ES-I3 (cell line): ENCODE results near the gene LAMB1.

Experiments used
- H3K36me3 ChIP-seq: 2 replicates; pipeline ENCODE4 v1.6.1; 2013; ENCODE audit warnings: mild to moderate bottlenecking, low read length, control low read depth, moderate library complexity; ENCODE audit not compliant: insufficient read depth
- H3K4me1 ChIP-seq: 2 replicates; pipeline ENCODE4 v1.6.1; 2013; ENCODE audit warnings: mild to moderate bottlenecking, control low read depth, low read length; ENCODE audit not compliant: insufficient read depth
- H3K9ac ChIP-seq: 2 replicates; pipeline ENCODE4 v1.6.1; 2013; ENCODE audit warnings: low read depth, mild to moderate bottlenecking, low read length, moderate library complexity
- H3K9me3 ChIP-seq: 2 replicates; pipeline ENCODE4 v1.6.1; 2013; ENCODE audit warnings: mild to moderate bottlenecking, low read length, moderate library complexity; ENCODE audit not compliant: control insufficient read depth, insufficient read depth

LAMB1 gene

GRCh38 chr7:108012499-108013430, 9.8 kb upstream of the LAMB1 start:
- Histone ChIP-seq H3K9ac (no peak overlapping the region), H3K9me3 (no peaks in the 10 kb centered on the region), H3K4me1 (no peaks in the 10 kb centered on the region), H3K36me3 (no peaks in the 10 kb centered on the region)

DNA sequence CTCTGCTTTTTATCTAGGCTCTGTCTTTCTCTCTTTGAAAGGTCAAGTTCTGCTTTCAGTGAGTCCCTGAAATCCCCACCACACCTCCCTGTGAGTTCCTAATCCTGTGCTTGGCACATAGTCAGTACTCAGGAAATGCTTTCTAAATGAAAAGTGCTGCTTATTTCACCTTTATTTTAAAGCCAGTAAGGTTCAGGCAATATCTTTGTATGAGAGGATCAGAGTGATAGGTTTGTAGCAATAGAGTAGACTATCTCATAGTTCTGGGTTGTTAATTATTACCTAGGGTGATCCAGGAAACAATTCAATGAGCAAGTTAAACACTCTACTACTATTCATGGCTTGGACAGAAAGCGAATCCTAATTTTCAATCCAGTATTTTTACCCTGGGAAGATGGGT, 7.4 kb upstream of the LAMB1 start:
- H3K36me3 ChIP-seq = no peaks in the 10 kb centered on the region
- no peaks in the 10 kb centered on the region for H3K4me1 ChIP-seq
- no peak overlapping the region for H3K9ac ChIP-seq
- H3K9me3 ChIP-seq = no peaks in the 10 kb centered on the region

- H3K9me3 ChIP-seq = no peaks in the 10 kb centered on the region
- no peak overlapping the region for H3K9ac ChIP-seq
- no peaks in the 10 kb centered on the region for H3K36me3 ChIP-seq
- no peaks in the 10 kb centered on the region for H3K4me1 ChIP-seq
Observed at GRCh38 chr7:108009873-108010272, 6.9 kb upstream of the LAMB1 start.

DNA sequence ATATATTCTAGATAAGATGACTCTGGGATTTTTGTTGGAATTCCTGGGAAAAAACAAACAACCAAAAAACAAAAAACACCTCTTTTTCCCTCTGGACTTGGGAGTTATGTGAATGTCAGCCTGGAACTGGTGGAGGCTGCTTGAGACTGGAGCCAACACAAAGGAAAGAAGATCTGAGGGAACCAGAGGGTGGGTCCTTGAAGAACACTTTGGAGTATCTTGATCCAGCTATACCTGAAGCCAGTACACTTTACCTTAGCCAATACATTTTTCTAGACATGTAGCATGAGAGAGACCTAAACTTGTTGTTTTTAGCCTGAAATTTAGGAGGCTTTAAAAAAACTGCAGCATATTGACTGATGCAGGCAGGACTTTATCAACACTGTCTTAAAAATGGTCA, 5.9 kb upstream of the LAMB1 start:
- H3K9me3 ChIP-seq = no peaks in the 10 kb centered on the region
- no peaks in the 10 kb centered on the region for H3K4me1 ChIP-seq
- H3K36me3 ChIP-seq = no peaks in the 10 kb centered on the region
- H3K9ac ChIP-seq = no peak overlapping the region

GRCh38 chr7:108008240-108008639, 5.3 kb upstream of the LAMB1 start:
- H3K4me1 ChIP-seq = no peaks in the 10 kb centered on the region
- no peak overlapping the region for H3K9ac ChIP-seq
- no peaks in the 10 kb centered on the region for H3K9me3 ChIP-seq
- no peaks in the 10 kb centered on the region for H3K36me3 ChIP-seq

- no peaks in the 10 kb centered on the region for H3K9me3 ChIP-seq
- H3K9ac ChIP-seq = no peak overlapping the region
- no peaks in the 10 kb centered on the region for H3K4me1 ChIP-seq
Observed at GRCh38 chr7:108007762-108008161, 4.8 kb upstream of the LAMB1 start.

DNA sequence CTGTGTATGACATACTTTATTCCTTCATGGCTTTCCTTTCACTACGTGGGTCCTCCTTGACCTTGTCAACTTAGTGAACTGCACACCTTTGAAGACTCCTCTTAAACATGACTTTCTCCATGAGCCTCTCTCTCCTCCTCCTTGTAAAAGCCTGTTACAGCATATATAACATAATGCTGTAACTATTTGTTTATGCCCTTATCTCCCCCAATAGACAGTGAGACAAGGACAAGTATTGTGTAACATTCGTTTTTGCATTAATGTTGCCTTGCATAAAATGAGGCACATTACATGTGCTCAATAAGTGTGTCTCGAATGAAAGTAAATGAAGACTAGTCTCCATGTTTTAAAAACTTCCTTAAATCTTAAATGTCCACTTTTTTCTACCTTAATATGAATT, 4.3 kb upstream of the LAMB1 start:
- Histone ChIP-seq H3K4me1 (no peaks in the 10 kb centered on the region), H3K9ac (no peak overlapping the region), H3K9me3 (no peaks in the 10 kb centered on the region), H3K36me3 (no peaks in the 10 kb centered on the region)

More at GRCh38 chr7:108007762-108008161, 4.8 kb upstream of the LAMB1 start:
- no peaks in the 10 kb centered on the region for H3K36me3 ChIP-seq

- Histone ChIP-seq H3K9ac (peak overlapping the region; percentile 18; the same call in 1 of the 2 replicates), H3K9me3 (no peaks in the 10 kb centered on the region), H3K36me3 (no peaks in the 10 kb centered on the region), H3K4me1 (peaks cover 5% of the 10 kb centered on the region; the same call in 1 of the 2 replicates)
Observed at GRCh38 chr7:108004220-108005142, 1.5 kb upstream of the LAMB1 start.

DNA sequence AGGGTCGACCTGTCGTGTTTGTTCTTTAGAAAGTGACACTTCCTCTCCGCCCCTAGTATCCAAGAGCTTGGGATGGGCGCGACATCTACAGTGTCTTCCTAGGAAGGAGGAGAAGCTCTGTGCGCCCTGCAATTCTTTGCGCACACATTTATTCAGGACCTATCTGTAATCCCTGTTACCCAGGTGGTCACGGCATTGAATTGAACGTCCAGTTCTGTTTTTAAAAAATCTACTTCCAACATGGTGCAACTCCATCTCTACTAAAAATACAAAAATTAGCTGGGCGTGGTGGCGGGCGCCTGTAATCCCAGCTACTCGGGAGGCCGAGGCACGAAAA, 606 bp upstream of the LAMB1 start:
- Histone ChIP-seq H3K9me3 (no peaks in the 10 kb centered on the region), H3K9ac (peak overlapping the region; percentile 61), H3K36me3 (no peaks in the 10 kb centered on the region), H3K4me1 (peaks cover 5% of the 10 kb centered on the region; the same call in 1 of the 2 replicates)

DNA sequence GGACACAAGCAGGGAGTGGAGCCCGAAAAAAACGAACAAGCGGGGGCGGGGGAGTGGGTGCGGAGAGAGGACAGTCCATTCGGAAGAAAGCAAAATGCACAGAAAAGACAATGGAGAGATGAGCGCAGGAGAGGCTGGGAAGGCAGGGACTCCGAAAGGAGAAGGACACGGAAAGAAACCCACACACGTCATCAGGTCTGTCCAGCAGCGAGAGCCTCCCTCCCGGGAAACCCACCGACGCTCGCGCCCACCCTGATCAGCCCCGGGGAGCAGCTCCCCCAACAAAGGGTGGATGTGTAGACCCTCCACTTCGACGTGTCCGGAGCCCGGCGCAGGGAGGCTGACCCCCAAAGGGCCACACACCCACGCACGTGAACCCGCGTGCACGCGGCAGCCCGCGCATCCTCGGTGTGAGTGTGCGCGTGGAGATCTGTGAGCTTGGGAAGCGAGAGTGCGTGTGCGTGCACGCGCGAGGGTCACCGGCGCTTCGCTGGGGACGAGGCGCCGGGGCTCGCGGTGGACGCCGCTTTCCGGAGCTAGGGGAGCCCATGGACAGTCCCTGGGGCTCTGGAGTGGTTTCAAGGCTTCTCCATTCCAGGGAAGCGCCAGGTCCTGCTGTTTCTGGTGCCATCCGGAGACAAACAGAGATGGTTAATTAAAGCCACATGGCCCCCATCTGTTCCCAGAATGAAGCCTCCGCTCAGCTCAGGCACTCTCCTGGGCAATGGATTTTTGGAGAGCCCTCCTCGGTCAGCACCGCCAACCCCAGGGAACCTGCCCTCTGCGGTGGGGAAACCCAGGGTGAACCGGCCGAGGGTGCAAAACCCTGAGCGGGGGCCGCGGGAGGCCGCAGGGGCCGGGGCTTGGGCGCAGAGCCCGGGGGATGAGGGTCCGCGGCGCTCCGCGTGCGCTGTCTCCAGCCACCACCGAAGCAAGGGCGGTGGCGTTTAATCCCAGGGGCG, 916 bp downstream of the LAMB1 start:
- Histone ChIP-seq H3K4me1 (peaks cover 5% of the 10 kb centered on the region; the same call in 1 of the 2 replicates), H3K9me3 (no peaks in the 10 kb centered on the region), H3K36me3 (no peaks in the 10 kb centered on the region), H3K9ac (peak overlapping the region; percentile 61)

- H3K4me1 ChIP-seq = peaks cover 8% of the 10 kb centered on the region; the same call in 1 of the 2 replicates
Observed at GRCh38 chr7:108000875-108001763, 1.8 kb downstream of the LAMB1 start.

GRCh38 chr7:107999779-108000560, 3.0 kb downstream of the LAMB1 start:
- Histone ChIP-seq H3K9me3 (no peaks in the 10 kb centered on the region), H3K9ac (no peak overlapping the region), H3K4me1 (peaks cover 13% of the 10 kb centered on the region), H3K36me3 (no peaks in the 10 kb centered on the region)

More at GRCh38 chr7:108000875-108001763, 1.8 kb downstream of the LAMB1 start:
- Histone ChIP-seq H3K36me3 (no peaks in the 10 kb centered on the region), H3K9ac (peak overlapping the region; percentile 61; the same call in 1 of the 2 replicates), H3K9me3 (no peaks in the 10 kb centered on the region)
